SK-N-SH (cell line): Measurements from ENCODE around the gene COLQ.

Experiments used
- CTCF ChIP-seq: fragments of 200-600 bp; sonication (generic); IDR thresholded peaks from 2 replicates; pipeline ENCODE4 v1.6.1; 2017; ENCODE audit warnings: antibody characterized with exemption, mild to moderate bottlenecking, moderate library complexity
- ELF1 ChIP-seq: IDR thresholded peaks from 2 replicates; pipeline ENCODE4 v1.4.0; 2012
- EP300 ChIP-seq, 2 experiments: IDR thresholded peaks; 2 replicates each; pipeline versions ENCODE4 v1.4.0 to v1.6.1; 2012; ENCODE audit warnings: borderline replicate concordance in 1 of 2, low read depth in 1 of 2, low read length in 1 of 2
- EZH2phosphoT487 ChIP-seq: fragments of 200-600 bp; sonication (generic); IDR thresholded peaks from 2 replicates; pipeline ENCODE4 v1.6.1; 2017; ENCODE audit warnings: low read depth, mixed run types, mild to moderate bottlenecking, antibody characterized with exemption, moderate library complexity, borderline replicate concordance
- JUND ChIP-seq: IDR thresholded peaks from 2 replicates; pipeline ENCODE4 v1.4.0; 2012
- MAX ChIP-seq: IDR thresholded peaks from 2 replicates; pipeline ENCODE4 v1.4.0; 2012; ENCODE audit warnings: low read depth
- POLR2AphosphoS5 ChIP-seq: IDR thresholded peaks from 2 replicates; pipeline ENCODE4 v1.6.1; 2012; ENCODE audit warnings: low read depth, low read length

GRCh38 chr3:15460891-15461531, 60.5 kb downstream of the COLQ start:
- no peak for TF ChIP-seq CTCF
- no peak for TF ChIP-seq JUND
- no peak for TF ChIP-seq ELF1
- TF ChIP-seq EP300 (IDR thresholded peaks at IDR 0.05; ENCODE audit: borderline replicate concordance in 1 of 2, low read depth in 1 of 2, low read length in 1 of 2): peak in 1 of 2 experiments; percentile 79; a peak in 2 of 4 replicates
- no peak for TF ChIP-seq POLR2AphosphoS5
- no peak for TF ChIP-seq EZH2phosphoT487
- TF ChIP-seq MAX: no peak
